GM19025 (cell line): ENCODE results near the gene ZNF473.
"Not testable (repeated sequence)": the region's sequence is repeated elsewhere in the genome, so short reads cannot be mapped to it uniquely, and the experiment has no call there.

ENCODE experiments used
- ATAC-seq: cut with Tn5 transposase; IDR thresholded peaks from one replicate; pipeline ENCODE4 v1.9.1; 2021; ENCODE audit warnings: mild to moderate bottlenecking, low read depth, moderate library complexity; ENCODE audit not compliant: unreplicated experiment

The ZNF473 gene

GRCh38 chr19:50090706-50091105 is 64.9 kb downstream of the ZNF473 start:
- ATAC-seq: not testable (repeated sequence)

GRCh38 chr19:50091786-50092185 is 66.0 kb downstream of the ZNF473 start:
- not testable (repeated sequence) for ATAC-seq

GRCh38 chr19:50092597-50092996 is 66.8 kb downstream of the ZNF473 start:
- not testable (repeated sequence) for ATAC-seq

GRCh38 chr19:50097884-50098283 is 72.1 kb downstream of the ZNF473 start:
- not testable (repeated sequence) for ATAC-seq

GRCh38 chr19:50098892-50099291 is 73.1 kb downstream of the ZNF473 start:
- ATAC-seq: not testable (repeated sequence)

- ATAC-seq: not testable (repeated sequence)
Observed at GRCh38 chr19:50099696-50100095, 73.9 kb downstream of the ZNF473 start.

- not testable (repeated sequence) for ATAC-seq
Observed at GRCh38 chr19:50100946-50101345, 75.1 kb downstream of the ZNF473 start.
